Fibroblast of lung (primary cell): ENCODE results near the gene KLHL29. TPM values are rescaled to one million over a fixed set of nuclear protein-coding genes. Genes with fewer than 3 reads are reported as not detected.

Source experiments
- DNase-seq, 2 donors: peaks; one replicate each; pipeline versions ENCODE4 v3.0.0 to v3.0.0-alpha.2; 2010; ENCODE audit warnings: low read depth in 2 of 2
- H2AFZ ChIP-seq: 2 replicates; pipeline ENCODE4 v1.5.1; 2012; ENCODE audit warnings: low read length, control low read depth, inconsistent platforms
- H3K27ac ChIP-seq: 2 replicates; pipeline ENCODE4 v1.5.1; 2011; ENCODE audit warnings: low read length, control low read depth; ENCODE audit not compliant: insufficient read depth
- H3K27me3 ChIP-seq: 2 replicates; pipeline ENCODE4 v1.5.1; 2011; ENCODE audit warnings: mild to moderate bottlenecking, low read length; ENCODE audit not compliant: control insufficient read depth, insufficient read depth
- H3K36me3 ChIP-seq: 2 replicates; pipeline ENCODE4 v1.5.1; 2011; ENCODE audit warnings: low read length; ENCODE audit not compliant: control insufficient read depth, insufficient read depth
- H3K4me1 ChIP-seq: 2 replicates; pipeline ENCODE4 v1.5.1; 2011; ENCODE audit warnings: low read length; ENCODE audit not compliant: control insufficient read depth, insufficient read depth; ENCODE audit errors: extremely low read depth
- H3K4me2 ChIP-seq: 2 replicates; pipeline ENCODE4 v1.5.1; 2011; ENCODE audit warnings: low read length, control low read depth; ENCODE audit not compliant: insufficient read depth; ENCODE audit errors: extremely low read depth
- H3K4me3 ChIP-seq, 4 experiments: fragments of 200-600 bp in 1 of 4; sonication (generic) in 1 of 4; replicated peaks in 1 of 4; 2 replicates each; pipeline ENCODE4 v1.5.1; 2011 to 2016; ENCODE audit warnings: low read length in 4 of 4, low read depth in 3 of 4, mild to moderate bottlenecking in 3 of 4, control low read depth in 2 of 4, inconsistent platforms in 1 of 4, mixed read lengths in 1 of 4; ENCODE audit not compliant: insufficient read depth in 1 of 4; ENCODE audit errors: control extremely low read depth in 1 of 4
- H3K79me2 ChIP-seq: 2 replicates; pipeline ENCODE4 v1.5.1; 2012; ENCODE audit warnings: mild to moderate bottlenecking, low read length, inconsistent platforms; ENCODE audit not compliant: control insufficient read depth, insufficient read depth
- H3K9ac ChIP-seq: 2 replicates; pipeline ENCODE4 v1.5.1; 2011; ENCODE audit warnings: mild to moderate bottlenecking, low read length, control low read depth; ENCODE audit not compliant: insufficient read depth
- H3K9me3 ChIP-seq: 2 replicates; pipeline ENCODE4 v1.5.1; 2012; ENCODE audit warnings: low read depth, low read length; ENCODE audit not compliant: control insufficient read depth, insufficient read depth
- H4K20me1 ChIP-seq: 2 replicates; pipeline ENCODE4 v1.5.1; 2011; ENCODE audit warnings: low read length; ENCODE audit not compliant: control insufficient read depth, insufficient read depth; ENCODE audit errors: extremely low read depth
- EZH2 ChIP-seq: IDR thresholded peaks from 2 replicates; pipeline ENCODE4 v1.5.1; 2012; ENCODE audit warnings: low read length, control low read depth, mild to moderate bottlenecking; ENCODE audit errors: missing control alignments
- polyA plus RNA-seq, 2 donors: library from polyadenylated mRNA; depleted of rRNA in 1 of 2; stranded (reverse) in 1 of 2; unstranded in 1 of 2; fragments of >200 nt; gene quantifications; 2 replicates each; pipeline ENCODE4 v1.2.1, GENCODE V29; 2011 to 2012; ENCODE audit warnings: missing spikeins in 1 of 2
- total RNA-seq: library from RNA; depleted of rRNA; stranded (reverse); fragments of >200 nt; gene quantifications from 2 replicates; pipeline ENCODE4 v1.2.1, GENCODE V29; 2014
- TF ChIP-seq, protein P1 (sequence below), 2 donors: IDR thresholded peaks in 1 of 2; conservative IDR thresholded peaks in 1 of 2; 1 replicate in 1 of 2; 2 replicates in 1 of 2; pipeline ENCODE4 v1.5.1; 2011 to 2012; ENCODE audit warnings: low read length in 2 of 2, control low read depth in 1 of 2, inconsistent platforms in 1 of 2, low read depth in 1 of 2, mild to moderate bottlenecking in 1 of 2

KLHL29 gene
- total and polyA plus RNA-seq, 2 donors (not counting 1 experiment from before 2014, with no cell fraction given), result 7.1 to 7.9 TPM

GRCh38 chr2:23513872-23514793 is 129.2 kb downstream of the KLHL29 start:
- H3K9ac ChIP-seq, result no peak overlapping the region
- no peaks in the 10 kb centered on the region for H4K20me1 ChIP-seq
- H3K4me3 ChIP-seq, result no peak overlapping the region
- no peak overlapping the region for H3K27ac ChIP-seq
- no peak overlapping the region for H3K4me2 ChIP-seq
- no peaks in the 10 kb centered on the region for H3K4me1 ChIP-seq
- H3K36me3 ChIP-seq, result no peaks in the 10 kb centered on the region
- no peak overlapping the region for H2AFZ ChIP-seq
- H3K27me3 ChIP-seq, result no peaks in the 10 kb centered on the region
- no peaks in the 10 kb centered on the region for H3K9me3 ChIP-seq
- no peaks in the 10 kb centered on the region for H3K79me2 ChIP-seq
- no peak for DNase-seq
- no peak for TF ChIP-seq EZH2
- TF ChIP-seq, protein P1, sequence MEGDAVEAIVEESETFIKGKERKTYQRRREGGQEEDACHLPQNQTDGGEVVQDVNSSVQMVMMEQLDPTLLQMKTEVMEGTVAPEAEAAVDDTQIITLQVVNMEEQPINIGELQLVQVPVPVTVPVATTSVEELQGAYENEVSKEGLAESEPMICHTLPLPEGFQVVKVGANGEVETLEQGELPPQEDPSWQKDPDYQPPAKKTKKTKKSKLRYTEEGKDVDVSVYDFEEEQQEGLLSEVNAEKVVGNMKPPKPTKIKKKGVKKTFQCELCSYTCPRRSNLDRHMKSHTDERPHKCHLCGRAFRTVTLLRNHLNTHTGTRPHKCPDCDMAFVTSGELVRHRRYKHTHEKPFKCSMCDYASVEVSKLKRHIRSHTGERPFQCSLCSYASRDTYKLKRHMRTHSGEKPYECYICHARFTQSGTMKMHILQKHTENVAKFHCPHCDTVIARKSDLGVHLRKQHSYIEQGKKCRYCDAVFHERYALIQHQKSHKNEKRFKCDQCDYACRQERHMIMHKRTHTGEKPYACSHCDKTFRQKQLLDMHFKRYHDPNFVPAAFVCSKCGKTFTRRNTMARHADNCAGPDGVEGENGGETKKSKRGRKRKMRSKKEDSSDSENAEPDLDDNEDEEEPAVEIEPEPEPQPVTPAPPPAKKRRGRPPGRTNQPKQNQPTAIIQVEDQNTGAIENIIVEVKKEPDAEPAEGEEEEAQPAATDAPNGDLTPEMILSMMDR (conservative IDR thresholded peaks at IDR 0.05 in 1 of 2, IDR thresholded peaks at IDR 0.05 in 1 of 2; ENCODE audit: low read depth in 1 of 2, low read length in 2 of 2), result no peak

- Histone ChIP-seq H3K4me3 (no peak overlapping the region), H2AFZ (no peak overlapping the region), H3K27me3 (no peaks in the 10 kb centered on the region), H4K20me1 (no peaks in the 10 kb centered on the region), H3K4me2 (no peak overlapping the region), H3K79me2 (no peaks in the 10 kb centered on the region), H3K4me1 (no peaks in the 10 kb centered on the region), H3K9me3 (no peaks in the 10 kb centered on the region), H3K9ac (no peak overlapping the region), H3K27ac (no peak overlapping the region), H3K36me3 (no peaks in the 10 kb centered on the region)
- TF ChIP-seq, protein P1 (conservative IDR thresholded peaks at IDR 0.05 in 1 of 2, IDR thresholded peaks at IDR 0.05 in 1 of 2; ENCODE audit: low read depth in 1 of 2, low read length in 2 of 2), result no peak
- no peak for TF ChIP-seq EZH2
- no peak for DNase-seq
Observed at GRCh38 chr2:23516520-23517256, 131.7 kb downstream of the KLHL29 start.
